GM10847 (cell line): ENCODE results near the gene NEURL2.

Source experiments
- POLR2A ChIP-seq: IDR thresholded peaks from 2 replicates; pipeline ENCODE4 v1.6.1; 2011; ENCODE audit not compliant: insufficient read length; ENCODE audit errors: extremely low read depth

The NEURL2 gene

GRCh38 chr20:45909817-45910669 is 19.0 kb upstream of the NEURL2 start:
- no peak for TF ChIP-seq POLR2A

DNA sequence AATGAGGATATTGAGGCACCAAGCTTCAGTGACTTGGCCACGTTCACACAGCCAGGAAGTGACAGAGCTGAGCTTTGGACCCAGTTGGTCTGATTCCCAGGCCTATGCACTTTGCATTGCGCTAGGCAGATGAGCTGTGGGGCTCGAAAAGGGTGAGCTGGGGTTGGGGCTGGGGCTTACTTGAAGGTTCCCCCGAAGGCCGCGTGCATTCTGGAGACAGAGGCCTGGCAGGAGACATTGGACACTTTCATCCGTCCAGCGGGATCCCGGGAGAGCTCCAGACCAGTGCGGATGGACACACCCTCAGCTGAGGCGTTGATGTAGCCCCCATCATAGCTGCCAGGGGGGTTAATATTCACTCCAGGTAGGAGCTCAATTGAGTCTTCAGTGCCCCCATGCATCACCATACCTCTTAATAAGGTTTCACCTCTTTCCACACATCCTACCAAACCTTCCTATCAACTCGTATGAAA is 18.4 kb upstream of the NEURL2 start:
- no peak for TF ChIP-seq POLR2A

DNA sequence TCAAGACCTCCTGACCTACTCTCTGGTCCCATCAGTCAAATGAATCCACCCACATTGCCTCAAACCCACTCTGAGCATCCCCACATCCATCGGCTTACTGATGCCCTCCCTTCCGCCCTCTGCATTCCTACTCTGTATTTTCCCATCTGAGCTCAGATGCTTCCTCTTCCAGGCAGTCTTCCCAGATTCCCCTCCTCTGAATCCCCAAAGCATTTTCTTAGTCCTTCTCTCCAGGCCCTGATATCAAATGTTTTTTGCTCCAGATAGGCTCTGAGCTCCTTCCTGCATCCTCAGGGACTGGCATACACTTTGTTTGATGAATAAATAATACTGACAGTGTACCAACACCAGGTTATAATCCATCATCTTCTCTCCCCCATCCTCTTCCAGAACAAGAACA is 17.1 kb upstream of the NEURL2 start:
- TF ChIP-seq POLR2A = no peak

- TF ChIP-seq POLR2A = no peak
Measured at GRCh38 chr20:45907219-45907948, 16.4 kb upstream of the NEURL2 start.

GRCh38 chr20:45905505-45906079 is 14.6 kb upstream of the NEURL2 start:
- no peak for TF ChIP-seq POLR2A

DNA sequence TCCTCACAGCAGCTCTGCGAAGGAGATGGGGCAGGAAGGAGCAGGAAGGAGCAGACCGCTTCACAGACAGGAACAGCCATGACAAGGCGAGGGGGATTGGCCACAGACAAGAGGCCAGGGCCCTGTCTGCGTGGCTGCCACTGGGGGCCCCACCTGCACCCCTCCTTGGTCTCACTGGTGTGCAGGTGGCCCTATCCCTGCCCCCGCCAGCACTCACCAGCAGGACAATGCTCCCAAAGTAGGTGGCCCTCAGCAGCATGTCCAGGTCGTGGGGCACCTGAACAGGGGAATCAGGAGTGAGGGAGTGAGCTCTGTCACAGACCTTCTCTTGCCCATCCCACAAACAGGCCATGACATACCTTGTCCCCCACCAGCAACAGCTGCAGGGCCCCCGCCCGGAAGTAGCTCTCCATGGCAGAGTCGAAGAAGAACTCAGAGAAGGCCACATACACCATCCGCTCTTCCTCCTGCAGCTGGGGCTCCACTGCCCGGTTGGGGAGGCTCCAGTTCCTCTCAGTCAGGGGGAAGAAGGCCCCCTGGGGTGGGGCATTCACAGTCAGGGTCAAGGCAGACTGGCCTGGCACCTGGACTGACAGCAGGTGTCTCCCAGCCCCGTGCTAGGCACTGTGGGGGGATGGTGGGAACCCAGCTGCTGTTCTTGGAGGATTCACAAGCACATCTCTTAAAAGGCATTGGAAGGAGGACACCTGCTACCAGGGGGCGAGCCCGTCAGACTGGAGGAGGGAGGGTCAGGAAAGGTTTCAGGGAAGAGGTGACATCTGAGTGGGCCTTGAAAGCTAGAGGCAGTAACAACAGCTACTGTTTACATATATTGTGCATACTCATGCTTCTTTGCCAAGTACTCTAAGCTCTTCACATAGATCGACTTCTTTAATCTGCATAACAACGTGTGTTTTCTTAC is 13.8 kb upstream of the NEURL2 start:
- TF ChIP-seq POLR2A = no peak

GRCh38 chr20:45902199-45902701 is 11.2 kb upstream of the NEURL2 start:
- no peak for TF ChIP-seq POLR2A

GRCh38 chr20:45899046-45899835 is 8.2 kb upstream of the NEURL2 start:
- TF ChIP-seq POLR2A = no peak

GRCh38 chr20:45898285-45898684 is 7.3 kb upstream of the NEURL2 start:
- TF ChIP-seq POLR2A = no peak

DNA sequence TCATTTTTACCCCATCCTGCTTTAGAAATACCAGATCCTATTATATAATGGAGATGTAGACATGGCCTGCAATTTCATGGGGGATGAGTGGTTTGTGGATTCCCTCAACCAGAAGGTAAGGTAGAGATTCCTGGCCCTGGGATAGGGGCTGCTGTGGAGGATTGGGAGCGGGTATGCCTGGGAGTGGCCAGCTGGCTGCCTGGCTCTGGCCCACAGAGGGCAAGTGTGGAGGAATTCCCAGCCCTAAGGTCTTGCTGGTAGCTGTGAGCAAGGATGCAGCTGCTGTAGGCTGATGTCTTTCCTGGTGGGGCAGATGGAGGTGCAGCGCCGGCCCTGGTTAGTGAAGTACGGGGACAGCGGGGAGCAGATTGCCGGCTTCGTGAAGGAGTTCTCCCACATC is 6.7 kb upstream of the NEURL2 start:
- no peak for TF ChIP-seq POLR2A

GRCh38 chr20:45897289-45897688 is 6.3 kb upstream of the NEURL2 start:
- TF ChIP-seq POLR2A = no peak

DNA sequence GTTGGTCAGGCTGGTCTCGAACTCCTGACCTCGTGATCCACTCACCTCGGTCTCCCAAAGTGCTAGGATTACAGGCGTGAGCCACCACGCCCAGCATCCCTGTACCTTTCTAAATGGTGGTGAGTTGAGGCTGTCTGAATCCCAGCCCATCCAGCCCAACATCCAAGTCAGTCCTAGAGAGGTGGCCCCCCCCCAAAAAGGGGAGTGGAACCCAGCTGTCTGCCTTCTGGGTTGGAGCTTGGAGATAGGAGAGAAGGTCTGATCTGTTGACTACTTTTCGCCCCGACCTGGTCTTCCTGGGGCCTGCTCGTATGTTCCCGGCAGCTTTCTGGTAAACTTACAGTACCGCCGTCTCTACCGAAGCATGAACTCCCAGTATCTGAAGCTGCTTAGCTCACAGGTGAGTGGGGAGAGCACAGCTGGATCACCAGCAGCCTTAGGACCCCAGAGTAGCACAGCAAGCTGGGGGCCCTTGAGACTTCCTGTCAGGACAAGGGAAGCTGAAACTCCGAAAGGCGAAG is 5.7 kb upstream of the NEURL2 start:
- TF ChIP-seq POLR2A = no peak

DNA sequence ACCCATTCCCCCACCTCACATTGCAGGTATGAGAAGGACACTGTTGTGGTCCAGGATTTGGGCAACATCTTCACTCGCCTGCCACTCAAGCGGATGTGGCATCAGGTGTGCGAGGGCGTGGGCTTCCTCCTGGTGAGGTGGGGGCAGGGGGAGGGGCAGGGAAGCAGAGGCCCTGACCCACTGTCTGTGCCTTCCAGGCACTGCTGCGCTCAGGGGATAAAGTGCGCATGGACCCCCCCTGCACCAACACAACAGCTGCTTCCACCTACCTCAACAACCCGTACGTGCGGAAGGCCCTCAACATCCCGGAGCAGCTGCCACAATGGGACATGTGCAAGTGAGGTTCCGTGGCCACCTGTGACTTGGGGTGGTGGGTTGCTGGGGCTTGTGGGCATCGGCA is 3.8 kb upstream of the NEURL2 start:
- TF ChIP-seq POLR2A = no peak

- TF ChIP-seq POLR2A = no peak
Measured at GRCh38 chr20:45893831-45894230, 2.8 kb upstream of the NEURL2 start.
